Measurements from ENCODE around the gene PARP12.

DNA sequence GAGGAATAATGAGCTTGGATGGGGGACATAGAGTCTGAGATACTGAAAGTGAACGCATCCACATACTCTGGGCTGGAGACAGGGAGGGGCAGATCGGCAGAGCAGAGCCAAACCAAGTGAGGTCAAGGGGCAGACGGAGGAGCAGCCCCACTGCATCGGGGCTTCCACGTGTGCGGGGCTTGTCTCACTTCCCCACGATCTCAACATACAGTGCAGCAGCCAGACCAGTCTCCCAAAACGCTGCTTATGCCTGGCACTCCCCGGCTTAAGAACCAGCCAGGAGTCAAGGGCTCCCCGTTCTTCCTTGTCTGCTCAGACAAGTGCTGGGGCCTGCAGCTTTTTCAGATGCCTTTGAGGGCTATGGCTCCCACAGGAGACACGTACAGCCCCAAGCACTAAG, 43.6 kb downstream of the PARP12 start:
- TF ChIP-seq EZH2 (IDR thresholded peaks at IDR 0.05; ENCODE audit: insufficient read depth, low read length) (no peak), CTCF (IDR thresholded peaks at IDR 0.05; ENCODE audit: insufficient read depth, low read depth, low read length) (no peak)
